ENCODE data around the gene KIAA1217.

The KIAA1217 gene

DNA sequence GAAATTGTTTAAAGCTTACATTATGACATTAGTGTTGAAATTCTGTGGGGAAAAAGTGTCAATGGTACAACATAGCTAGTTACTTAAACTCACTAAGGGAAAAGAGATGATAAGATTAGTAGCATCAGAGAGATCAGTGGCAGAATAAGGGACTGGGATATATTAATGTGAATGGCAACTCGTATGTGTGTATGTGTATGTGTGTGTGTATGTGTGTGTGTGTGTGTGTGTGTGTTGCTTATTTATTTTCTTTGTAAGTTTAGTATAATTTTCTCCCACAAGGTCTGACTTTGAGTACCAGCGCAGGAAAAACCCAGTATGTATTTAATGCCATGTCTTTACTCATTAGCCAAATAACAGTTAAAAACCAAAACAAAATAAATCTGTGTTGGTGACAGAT lies 258.7 kb downstream of the KIAA1217 start:
- TF ChIP-seq, protein P1, sequence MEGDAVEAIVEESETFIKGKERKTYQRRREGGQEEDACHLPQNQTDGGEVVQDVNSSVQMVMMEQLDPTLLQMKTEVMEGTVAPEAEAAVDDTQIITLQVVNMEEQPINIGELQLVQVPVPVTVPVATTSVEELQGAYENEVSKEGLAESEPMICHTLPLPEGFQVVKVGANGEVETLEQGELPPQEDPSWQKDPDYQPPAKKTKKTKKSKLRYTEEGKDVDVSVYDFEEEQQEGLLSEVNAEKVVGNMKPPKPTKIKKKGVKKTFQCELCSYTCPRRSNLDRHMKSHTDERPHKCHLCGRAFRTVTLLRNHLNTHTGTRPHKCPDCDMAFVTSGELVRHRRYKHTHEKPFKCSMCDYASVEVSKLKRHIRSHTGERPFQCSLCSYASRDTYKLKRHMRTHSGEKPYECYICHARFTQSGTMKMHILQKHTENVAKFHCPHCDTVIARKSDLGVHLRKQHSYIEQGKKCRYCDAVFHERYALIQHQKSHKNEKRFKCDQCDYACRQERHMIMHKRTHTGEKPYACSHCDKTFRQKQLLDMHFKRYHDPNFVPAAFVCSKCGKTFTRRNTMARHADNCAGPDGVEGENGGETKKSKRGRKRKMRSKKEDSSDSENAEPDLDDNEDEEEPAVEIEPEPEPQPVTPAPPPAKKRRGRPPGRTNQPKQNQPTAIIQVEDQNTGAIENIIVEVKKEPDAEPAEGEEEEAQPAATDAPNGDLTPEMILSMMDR (IDR thresholded peaks at IDR 0.05; ENCODE audit: borderline replicate concordance, insufficient read depth, low read depth, low read length), result no peak
- no peak overlapping the region for H3K4me3 ChIP-seq (ENCODE audit: low read depth, low read length)

DNA sequence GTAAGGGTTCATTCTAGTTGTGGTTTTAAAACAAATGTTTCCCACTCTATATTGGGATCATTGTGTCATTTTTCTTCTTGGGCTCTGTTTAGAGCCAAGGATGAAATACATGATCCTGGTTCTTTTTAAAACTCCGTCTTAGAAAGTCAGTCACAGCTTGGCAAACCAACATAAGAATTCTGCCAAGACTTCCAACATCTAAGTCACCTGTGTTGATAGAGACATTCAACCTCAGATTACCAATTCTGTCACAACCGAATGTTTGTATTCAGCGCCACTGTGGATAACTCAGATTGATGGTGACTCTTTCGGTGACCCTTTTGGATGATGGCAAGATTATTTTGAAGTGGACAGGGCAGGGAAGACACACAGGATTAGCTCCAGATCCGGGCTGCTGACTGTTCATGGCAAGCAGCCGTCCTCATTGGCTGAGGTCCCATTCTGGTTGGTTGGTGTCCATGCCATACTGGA lies 259.4 kb downstream of the KIAA1217 start:
- H3K4me3 ChIP-seq (ENCODE audit: low read depth, low read length), result no peak overlapping the region
- TF ChIP-seq, protein P1 (IDR thresholded peaks at IDR 0.05; ENCODE audit: borderline replicate concordance, insufficient read depth, low read depth, low read length), result no peak

DNA sequence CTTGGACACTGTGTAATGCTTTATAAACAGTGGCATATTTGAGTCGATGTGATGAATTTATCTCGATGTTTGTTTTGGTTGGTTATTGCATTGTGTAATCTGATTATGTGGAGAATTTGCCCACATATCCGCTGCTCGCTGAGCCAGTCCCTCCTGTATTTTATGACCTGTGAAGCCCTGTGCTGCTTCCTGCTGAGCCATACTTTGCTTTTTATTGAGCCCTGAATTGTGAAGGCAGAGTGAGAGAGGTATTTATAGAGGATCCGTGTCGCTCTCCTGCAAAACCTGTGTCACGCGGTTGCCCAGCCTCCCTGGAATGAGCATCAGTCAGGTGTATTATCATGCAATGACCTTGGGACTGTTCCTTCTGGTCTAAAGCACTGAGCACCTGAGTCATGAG lies 261.1 kb downstream of the KIAA1217 start:
- H3K4me3 ChIP-seq (ENCODE audit: low read depth, low read length), result no peak overlapping the region
- TF ChIP-seq, protein P1 (IDR thresholded peaks at IDR 0.05; ENCODE audit: borderline replicate concordance, insufficient read depth, low read depth, low read length), result no peak

DNA sequence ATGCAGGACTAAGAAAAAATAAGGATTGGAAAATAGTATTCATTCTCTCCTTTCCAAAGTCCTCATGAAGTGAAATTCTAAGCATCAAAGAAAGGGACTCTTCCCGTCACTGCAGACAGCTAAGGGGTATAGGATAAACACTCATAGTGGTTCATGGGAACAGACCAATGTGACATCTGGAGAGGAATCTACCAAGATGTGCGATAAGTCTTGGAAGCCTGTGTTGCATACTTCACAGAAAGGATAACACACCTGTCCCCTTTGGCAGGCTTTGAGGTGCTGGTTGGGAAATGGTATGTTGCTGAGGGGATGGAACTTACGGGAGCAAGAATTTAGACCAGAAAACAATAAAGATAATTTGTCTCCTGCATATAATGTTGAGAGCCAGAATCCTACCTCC lies 266.7 kb downstream of the KIAA1217 start:
- TF ChIP-seq, protein P1 (IDR thresholded peaks at IDR 0.05; ENCODE audit: borderline replicate concordance, insufficient read depth, low read depth, low read length), result no peak
- no peak overlapping the region for H3K4me3 ChIP-seq (ENCODE audit: low read depth, low read length)

DNA sequence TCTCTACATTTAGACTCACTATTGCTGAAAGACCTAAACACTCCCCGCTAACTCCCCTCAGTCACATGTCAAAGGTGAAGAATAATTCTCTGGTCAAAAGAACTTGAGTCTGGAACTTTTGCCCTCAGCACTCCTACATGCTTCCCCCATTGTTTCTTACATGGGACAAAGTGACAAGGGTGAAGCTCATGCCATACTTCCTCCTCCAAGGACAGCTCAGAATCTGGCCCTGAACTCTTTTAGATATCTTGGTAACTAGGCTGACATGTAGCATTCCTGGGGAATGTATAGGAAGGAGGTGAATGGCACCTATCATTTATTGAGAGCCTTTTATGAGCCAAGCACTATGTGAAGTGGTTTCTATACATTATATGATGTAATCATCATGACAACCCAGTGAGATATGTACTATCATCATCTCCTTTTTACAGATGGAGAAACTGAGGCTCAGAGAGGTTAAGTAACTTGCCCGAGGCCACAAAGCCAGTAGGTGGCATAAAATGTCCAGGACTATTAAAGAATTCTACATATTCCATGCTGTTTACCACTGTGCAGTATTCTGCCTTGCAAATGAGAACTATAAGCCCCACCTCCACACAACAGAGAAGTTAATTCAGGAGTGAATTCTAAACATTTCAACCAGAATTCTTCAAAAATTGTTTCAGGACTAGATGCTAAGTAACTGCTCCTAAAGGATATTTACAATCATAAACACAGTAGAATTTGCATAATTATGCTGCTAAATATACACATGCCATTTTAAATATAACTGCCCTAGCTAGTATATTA lies 268.2 kb downstream of the KIAA1217 start:
- TF ChIP-seq, protein P1 (IDR thresholded peaks at IDR 0.05; ENCODE audit: borderline replicate concordance, insufficient read depth, low read depth, low read length), result no peak
- H3K4me3 ChIP-seq (ENCODE audit: low read depth, low read length), result no peak overlapping the region

DNA sequence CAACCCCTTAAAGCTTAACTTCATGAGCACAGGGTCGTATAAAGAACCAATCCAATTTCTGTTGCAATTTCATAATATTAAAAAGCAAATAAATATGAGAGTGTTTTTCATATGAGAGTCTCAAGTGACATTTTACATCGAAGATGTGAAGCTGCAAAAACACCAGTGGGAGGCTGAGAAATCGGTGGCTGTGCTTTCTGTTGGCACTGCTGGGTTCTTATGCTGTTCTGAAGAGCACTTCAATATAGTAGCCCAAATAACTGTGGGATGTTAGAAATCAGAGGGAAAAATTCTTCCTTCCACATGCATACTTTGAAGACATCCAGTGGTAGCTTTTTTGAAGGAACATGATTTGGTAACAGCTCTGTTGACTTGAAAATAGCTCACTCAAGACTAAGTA lies 269.0 kb downstream of the KIAA1217 start:
- H3K4me3 ChIP-seq (ENCODE audit: low read depth, low read length), result no peak overlapping the region
- TF ChIP-seq, protein P1 (IDR thresholded peaks at IDR 0.05; ENCODE audit: borderline replicate concordance, insufficient read depth, low read depth, low read length), result no peak

DNA sequence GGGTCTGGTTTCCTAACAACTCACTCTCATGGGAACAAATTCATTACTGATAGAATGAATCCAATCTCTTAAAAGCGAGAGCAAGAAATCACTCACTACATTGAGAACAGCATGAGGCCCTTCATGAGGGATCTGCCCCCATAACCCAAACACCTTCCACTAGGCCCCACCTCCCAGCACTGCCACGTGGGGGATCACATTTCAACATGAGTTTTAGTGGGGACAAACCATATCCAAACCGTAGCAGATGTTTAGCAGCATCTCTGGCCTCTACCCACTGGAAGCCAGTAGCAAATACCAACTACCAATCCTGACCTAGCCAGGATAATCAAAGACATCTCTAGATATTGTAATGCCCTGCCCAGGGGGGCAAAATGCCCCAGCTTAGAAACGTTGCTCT lies 270.9 kb downstream of the KIAA1217 start:
- H3K4me3 ChIP-seq (ENCODE audit: low read depth, low read length), result no peak overlapping the region
- TF ChIP-seq, protein P1 (IDR thresholded peaks at IDR 0.05; ENCODE audit: borderline replicate concordance, insufficient read depth, low read depth, low read length), result no peak

All from GM12875 (cell line).